Prostate gland (tissue), 2 donors: Measurements from ENCODE around the gene FKBP1B. TPM values are rescaled to one million over a fixed set of nuclear protein-coding genes. Genes with fewer than 3 reads are reported as not detected.
"Not testable (repeated sequence)": the region's sequence is repeated elsewhere in the genome, so short reads cannot be mapped to it uniquely, and the experiment has no call there.

Source experiments
- DNase-seq: peaks from one replicate; pipeline ENCODE4 v3.0.0-alpha.2; 2019; ENCODE audit warnings: low spot score
- H3K27ac ChIP-seq, 2 donors: fragments of 200-600 bp; sonication (generic); 2 replicates each; pipeline ENCODE4 v1.5.1; 2017 to 2019
- H3K27me3 ChIP-seq: fragments of 200-600 bp; sonication (generic); replicated peaks from 2 replicates; pipeline ENCODE4 v1.5.1; 2019; ENCODE audit not compliant: insufficient read depth
- H3K36me3 ChIP-seq, 2 donors: fragments of 200-600 bp; sonication (generic); 1 replicate in 1 of 2; 2 replicates in 1 of 2; pipeline versions ENCODE4 v1.5.1 to v1.8.1; 2017 to 2019
- H3K4me1 ChIP-seq: fragments of 200-600 bp; sonication (generic); replicated peaks from 2 replicates; pipeline ENCODE4 v1.5.1; 2019
- H3K4me3 ChIP-seq, 2 donors: fragments of 200-600 bp; sonication (generic); 2 replicates each; pipeline ENCODE4 v1.5.1; 2017 to 2019
- H3K9me3 ChIP-seq: fragments of 200-600 bp; sonication (generic); 2 replicates; pipeline ENCODE4 v1.5.1; 2017
- CTCF ChIP-seq, 4 experiments: fragments of 200-600 bp in 2 of 4; fragments of 450-650 bp in 2 of 4; sonication (generic) in 2 of 4; IDR thresholded peaks; 1 replicate in 3 of 4; 2 replicates in 1 of 4; pipeline ENCODE4 v1.5.1; 2016 to 2019; ENCODE audit warnings: antibody characterized with exemption in 4 of 4, mild to moderate bottlenecking in 2 of 4, moderate library complexity in 2 of 4
- POLR2A ChIP-seq: fragments of 450-650 bp; IDR thresholded peaks from one replicate; pipeline ENCODE4 v1.6.1; 2016; ENCODE audit warnings: antibody characterized with exemption, mild to moderate bottlenecking
- POLR2AphosphoS5 ChIP-seq: sonication (generic); formaldehyde crosslinking; IDR thresholded peaks from one replicate; pipeline ENCODE4 v1.6.1; 2017; ENCODE audit warnings: antibody characterized with exemption
- WGBS: methylation state at CpG from one replicate; pipeline ENCODE4 v1.1.5; 2018; 5-methylcytosine and 5-hydroxymethylcytosine counted together
- intact Hi-C: fragments of 100-400 bp; cut with DNase I; formaldehyde crosslinking; loops from one replicate; pipeline ENCODE4 v1.14.2; 2022
- total RNA-seq, 2 donors: library from RNA; depleted of rRNA; stranded (reverse); fragments of >200 nt; gene quantifications; one replicate each; pipeline ENCODE4 v1.1.0, GENCODE V29; 2016

The FKBP1B gene
- total RNA-seq, 2 donors from 2014 or later, result 8.5 to 8.6 TPM

GRCh38 chr2:24038786-24039499 is 10.6 kb upstream of the FKBP1B start:
- no peak for DNase-seq
- intact Hi-C loops, result no loop called here
- TF ChIP-seq POLR2AphosphoS5, result no peak
- TF ChIP-seq POLR2A, result no peak
- no peak for TF ChIP-seq CTCF (IDR thresholded peaks at IDR 0.05)

GRCh38 chr2:24040511-24040910 is 9.0 kb upstream of the FKBP1B start:
- intact Hi-C loops, result no loop called here
- H3K27ac ChIP-seq, result no peak overlapping the region
- no peaks in the 10 kb centered on the region for H3K4me1 ChIP-seq
- H3K4me3 ChIP-seq, result no peak overlapping the region
- TF ChIP-seq POLR2A, result no peak
- no peak for TF ChIP-seq CTCF (IDR thresholded peaks at IDR 0.05)
- no peak for TF ChIP-seq POLR2AphosphoS5
- H3K36me3 ChIP-seq, result peaks cover 0 to 11% of the 10 kb centered on the region in 2 donors
- DNase-seq, result no peak
- WGBS, result 99% methylated on average over 4 of the region's 4 CpGs
- H3K9me3 ChIP-seq, result no peaks in the 10 kb centered on the region
- no peaks in the 10 kb centered on the region for H3K27me3 ChIP-seq

More at GRCh38 chr2:24038786-24039499, 10.6 kb upstream of the FKBP1B start:
- WGBS, result 93% methylated on average over 9 of the region's 9 CpGs
- no peaks in the 10 kb centered on the region for H3K4me1 ChIP-seq
- no peak overlapping the region for H3K27ac ChIP-seq
- no peaks in the 10 kb centered on the region for H3K27me3 ChIP-seq
- H3K4me3 ChIP-seq, result no peak overlapping the region
- H3K9me3 ChIP-seq, result no peaks in the 10 kb centered on the region
- peaks cover 0 to 11% of the 10 kb centered on the region in 2 donors for H3K36me3 ChIP-seq

- peaks cover 0 to 11% of the 10 kb centered on the region in 2 donors for H3K36me3 ChIP-seq
- H3K4me3 ChIP-seq, intact Hi-C loops, H3K4me1 ChIP-seq, DNase-seq, H3K9me3 ChIP-seq, H3K27me3 ChIP-seq, H3K27ac ChIP-seq: not testable (repeated sequence)
- WGBS, result 89% methylated on average over 6 of the region's 6 CpGs
These were observed 6.4 kb upstream of the FKBP1B start for GRCh38 chr2:24043133-24043532.

- WGBS, result 83% methylated on average over 11 of the region's 11 CpGs
- no peaks in the 10 kb centered on the region for H3K9me3 ChIP-seq
- H3K27me3 ChIP-seq, result no peaks in the 10 kb centered on the region
- no peak overlapping the region for H3K27ac ChIP-seq
- TF ChIP-seq POLR2AphosphoS5, result no peak
- no peak for TF ChIP-seq CTCF (IDR thresholded peaks at IDR 0.05)
- TF ChIP-seq POLR2A, result no peak
- no peaks in the 10 kb centered on the region for H3K36me3 ChIP-seq
- no peak for DNase-seq
- no peak overlapping the region for H3K4me3 ChIP-seq
- peaks cover 3% of the 10 kb centered on the region for H3K4me1 ChIP-seq
- intact Hi-C loops, result no loop called here
These were observed 3.7 kb upstream of the FKBP1B start for GRCh38 chr2:24045511-24046508.

GRCh38 chr2:24046599-24046929 is 3.0 kb upstream of the FKBP1B start:
- no peak for TF ChIP-seq CTCF (IDR thresholded peaks at IDR 0.05)
- TF ChIP-seq POLR2AphosphoS5, result no peak
- TF ChIP-seq POLR2A, result no peak
- intact Hi-C loops, result no loop called here
- peak overlapping the region; percentile 45 to 66 for H3K4me3 ChIP-seq
- H3K9me3 ChIP-seq, result no peaks in the 10 kb centered on the region
- H3K27me3 ChIP-seq, result no peaks in the 10 kb centered on the region
- 2% methylated on average over 2 of the region's 2 CpGs for WGBS
- H3K27ac ChIP-seq, result no peak overlapping the region
- DNase-seq, result no peak
- H3K36me3 ChIP-seq, result no peaks in the 10 kb centered on the region
- peaks cover 3% of the 10 kb centered on the region for H3K4me1 ChIP-seq
